ENCODE data around the gene SPRY2. TPM values are rescaled to one million over a fixed set of nuclear protein-coding genes. Genes with fewer than 3 reads are reported as not detected.

The SPRY2 gene
- total and polyA plus RNA-seq, 2 of the 8 experiments (the other 6 are each of a cell fraction or from before 2014, with no cell fraction given), result 37.7 to 37.9 TPM

GRCh38 chr13:80306337-80306972, 34.5 kb downstream of the SPRY2 start (continued):
- TF ChIP-seq CHD7 (IDR thresholded peaks at IDR 0.05; ENCODE audit: insufficient replicate concordance, low read length), result no peak
- TF ChIP-seq RFX5 (IDR thresholded peaks at IDR 0.05; ENCODE audit: borderline replicate concordance, low read depth, low read length), result no peak
- no peak for TF ChIP-seq USF2 (IDR thresholded peaks at IDR 0.05; ENCODE audit: low read length)
- no peak for TF ChIP-seq POLR2A (IDR thresholded peaks at IDR 0.05; ENCODE audit: control extremely low read depth in 1 of 2, low read depth in 2 of 2, low read length in 2 of 2)
- no peak for TF ChIP-seq TAF1 (IDR thresholded peaks at IDR 0.05; ENCODE audit: low read depth, low read length)

All from H1 (cell line).